ENCODE measurements around the gene NDUFA7. TPM values are rescaled to one million over a fixed set of nuclear protein-coding genes. Genes with fewer than 3 reads are reported as not detected.

NDUFA7 gene
- total and polyA plus RNA-seq, 2 of the 13 experiments (the other 11 are each of a cell fraction or from before 2014, with no cell fraction given): 64.5 to 71.5 TPM

DNA sequence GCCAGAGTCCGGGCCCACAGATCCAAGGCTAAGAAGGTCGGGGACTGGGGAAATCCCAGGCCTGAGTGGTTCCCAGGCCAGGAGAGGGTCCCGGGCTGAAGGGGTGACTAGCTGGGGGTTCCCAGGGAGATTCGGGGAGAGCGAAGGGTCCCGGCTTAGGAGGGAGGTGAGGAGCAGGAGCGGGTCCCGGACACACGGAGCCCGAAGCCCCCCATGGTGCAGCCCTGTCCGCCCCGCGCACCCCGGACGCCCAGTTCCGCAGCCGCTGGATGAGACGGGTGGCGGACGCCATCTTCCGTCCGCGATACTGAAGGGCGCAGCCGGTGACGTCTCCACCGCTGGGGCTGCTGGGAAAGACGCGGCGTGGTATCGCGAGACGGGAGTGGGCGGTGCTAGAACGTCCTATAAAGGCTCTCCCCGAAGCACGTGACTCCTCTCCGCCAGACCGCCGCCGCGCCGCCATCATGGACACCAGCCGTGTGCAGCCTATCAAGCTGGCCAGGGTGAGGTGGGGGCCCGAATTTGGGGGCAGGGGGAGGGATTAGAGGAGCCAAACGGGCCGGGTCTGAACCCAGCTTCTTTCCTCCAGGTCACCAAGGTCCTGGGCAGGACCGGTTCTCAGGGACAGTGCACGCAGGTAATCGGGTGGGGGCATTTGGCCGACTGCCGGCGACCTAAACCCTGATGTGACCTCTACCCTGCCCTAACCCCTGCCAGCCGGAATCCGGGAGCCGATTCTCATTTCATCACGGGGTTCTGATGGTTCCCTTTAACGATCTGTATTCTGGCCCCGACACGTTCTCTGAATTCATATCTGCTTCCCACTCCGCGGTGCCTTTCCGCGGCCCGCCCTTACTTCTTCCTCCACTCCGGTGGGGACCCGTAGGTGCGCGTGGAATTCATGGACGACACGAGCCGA lies at the start of gene NDUFA7, which contains the start of gene RPS28 (continued):
- TF ChIP-seq, protein P1, sequence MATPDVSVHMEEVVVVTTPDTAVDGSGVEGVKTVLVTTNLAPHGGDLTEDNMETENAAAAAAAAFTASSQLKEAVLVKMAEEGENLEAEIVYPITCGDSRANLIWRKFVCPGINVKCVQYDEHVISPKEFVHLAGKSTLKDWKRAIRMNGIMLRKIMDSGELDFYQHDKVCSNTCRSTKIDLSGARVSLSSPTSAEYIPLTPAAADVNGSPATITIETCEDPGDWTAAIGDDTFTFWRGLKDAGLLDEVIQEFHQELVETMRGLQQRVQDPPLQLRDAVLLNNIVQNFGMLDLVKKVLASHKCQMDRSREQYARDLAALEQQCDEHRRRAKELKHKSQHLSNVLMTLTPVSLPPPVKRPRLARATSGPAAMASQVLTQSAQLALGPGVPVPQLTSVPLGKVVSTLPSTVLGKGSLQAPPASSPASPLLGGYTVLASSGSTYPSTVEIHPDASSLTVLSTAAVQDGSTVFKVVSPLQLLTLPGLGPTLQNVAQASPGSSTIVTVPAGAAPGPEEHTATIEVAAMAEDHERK (CRISPR knock-in tag; IDR thresholded peaks at IDR 0.05; ENCODE audit: low read depth): 0 out of 2 replicates have a peak, but pooled peaks have one; percentile 61
- TF ChIP-seq RFXAP (CRISPR knock-in tag; IDR thresholded peaks at IDR 0.05; ENCODE audit: borderline replicate concordance): peak; percentile 68; the same call in 1 of the 2 replicates
- TF ChIP-seq SRSF4 (IDR thresholded peaks at IDR 0.05; ENCODE audit: low read depth, low read length, poor library complexity, severe bottlenecking): no peak
- TF ChIP-seq, protein P2, sequence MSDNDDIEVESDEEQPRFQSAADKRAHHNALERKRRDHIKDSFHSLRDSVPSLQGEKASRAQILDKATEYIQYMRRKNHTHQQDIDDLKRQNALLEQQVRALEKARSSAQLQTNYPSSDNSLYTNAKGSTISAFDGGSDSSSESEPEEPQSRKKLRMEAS (IDR thresholded peaks at IDR 0.05): peak; percentile 74; the same call in 1 of the 2 replicates
- TF ChIP-seq, protein P3, sequence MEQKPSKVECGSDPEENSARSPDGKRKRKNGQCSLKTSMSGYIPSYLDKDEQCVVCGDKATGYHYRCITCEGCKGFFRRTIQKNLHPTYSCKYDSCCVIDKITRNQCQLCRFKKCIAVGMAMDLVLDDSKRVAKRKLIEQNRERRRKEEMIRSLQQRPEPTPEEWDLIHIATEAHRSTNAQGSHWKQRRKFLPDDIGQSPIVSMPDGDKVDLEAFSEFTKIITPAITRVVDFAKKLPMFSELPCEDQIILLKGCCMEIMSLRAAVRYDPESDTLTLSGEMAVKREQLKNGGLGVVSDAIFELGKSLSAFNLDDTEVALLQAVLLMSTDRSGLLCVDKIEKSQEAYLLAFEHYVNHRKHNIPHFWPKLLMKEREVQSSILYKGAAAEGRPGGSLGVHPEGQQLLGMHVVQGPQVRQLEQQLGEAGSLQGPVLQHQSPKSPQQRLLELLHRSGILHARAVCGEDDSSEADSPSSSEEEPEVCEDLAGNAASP (CRISPR knock-in tag; IDR thresholded peaks at IDR 0.05; ENCODE audit: borderline replicate concordance): peak; percentile 84
- no peak for TF ChIP-seq ZNF432 (CRISPR knock-in tag; IDR thresholded peaks at IDR 0.05; ENCODE audit: borderline replicate concordance)
- peak; percentile 73 for TF ChIP-seq KMT2B (CRISPR knock-in tag; IDR thresholded peaks at IDR 0.05)
- no peak for TF ChIP-seq JUND (CRISPR knock-in tag; IDR thresholded peaks at IDR 0.05)
- TF ChIP-seq, protein P4, sequence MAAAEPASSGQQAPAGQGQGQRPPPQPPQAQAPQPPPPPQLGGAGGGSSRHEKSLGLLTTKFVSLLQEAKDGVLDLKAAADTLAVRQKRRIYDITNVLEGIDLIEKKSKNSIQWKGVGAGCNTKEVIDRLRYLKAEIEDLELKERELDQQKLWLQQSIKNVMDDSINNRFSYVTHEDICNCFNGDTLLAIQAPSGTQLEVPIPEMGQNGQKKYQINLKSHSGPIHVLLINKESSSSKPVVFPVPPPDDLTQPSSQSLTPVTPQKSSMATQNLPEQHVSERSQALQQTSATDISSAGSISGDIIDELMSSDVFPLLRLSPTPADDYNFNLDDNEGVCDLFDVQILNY (CRISPR knock-in tag; conservative IDR thresholded peaks at IDR 0.05): 0 out of 2 replicates have a peak, but pooled peaks have one; percentile 23
- peak; percentile 90 for TF ChIP-seq CREB1 (IDR thresholded peaks at IDR 0.05)
- TF ChIP-seq CREB1 (CRISPR knock-in tag; IDR thresholded peaks at IDR 0.05): peak; percentile 97
- peak; percentile 77; the same call in 1 of the 2 replicates for TF ChIP-seq ZNF343 (CRISPR knock-in tag; IDR thresholded peaks at IDR 0.05)
- 0 out of 2 replicates have a peak, but pooled peaks have one; percentile 40 for TF ChIP-seq FOXO1 (CRISPR knock-in tag; IDR thresholded peaks at IDR 0.05)
- peak; percentile 80; the same call in 1 of the 2 replicates for TF ChIP-seq TGIF2 (CRISPR knock-in tag; IDR thresholded peaks at IDR 0.05)
- peak; percentile 47 for TF ChIP-seq NCOA2 (CRISPR knock-in tag; IDR thresholded peaks at IDR 0.05)
- peak; percentile 95 for TF ChIP-seq YY1 (IDR thresholded peaks at IDR 0.05; ENCODE audit: insufficient read depth, insufficient replicate concordance, low read depth, low read length)
- TF ChIP-seq MIER3 (CRISPR knock-in tag; IDR thresholded peaks at IDR 0.05; ENCODE audit: borderline replicate concordance): peak; percentile 67; the same call in 1 of the 2 replicates
- TF ChIP-seq, protein P5, sequence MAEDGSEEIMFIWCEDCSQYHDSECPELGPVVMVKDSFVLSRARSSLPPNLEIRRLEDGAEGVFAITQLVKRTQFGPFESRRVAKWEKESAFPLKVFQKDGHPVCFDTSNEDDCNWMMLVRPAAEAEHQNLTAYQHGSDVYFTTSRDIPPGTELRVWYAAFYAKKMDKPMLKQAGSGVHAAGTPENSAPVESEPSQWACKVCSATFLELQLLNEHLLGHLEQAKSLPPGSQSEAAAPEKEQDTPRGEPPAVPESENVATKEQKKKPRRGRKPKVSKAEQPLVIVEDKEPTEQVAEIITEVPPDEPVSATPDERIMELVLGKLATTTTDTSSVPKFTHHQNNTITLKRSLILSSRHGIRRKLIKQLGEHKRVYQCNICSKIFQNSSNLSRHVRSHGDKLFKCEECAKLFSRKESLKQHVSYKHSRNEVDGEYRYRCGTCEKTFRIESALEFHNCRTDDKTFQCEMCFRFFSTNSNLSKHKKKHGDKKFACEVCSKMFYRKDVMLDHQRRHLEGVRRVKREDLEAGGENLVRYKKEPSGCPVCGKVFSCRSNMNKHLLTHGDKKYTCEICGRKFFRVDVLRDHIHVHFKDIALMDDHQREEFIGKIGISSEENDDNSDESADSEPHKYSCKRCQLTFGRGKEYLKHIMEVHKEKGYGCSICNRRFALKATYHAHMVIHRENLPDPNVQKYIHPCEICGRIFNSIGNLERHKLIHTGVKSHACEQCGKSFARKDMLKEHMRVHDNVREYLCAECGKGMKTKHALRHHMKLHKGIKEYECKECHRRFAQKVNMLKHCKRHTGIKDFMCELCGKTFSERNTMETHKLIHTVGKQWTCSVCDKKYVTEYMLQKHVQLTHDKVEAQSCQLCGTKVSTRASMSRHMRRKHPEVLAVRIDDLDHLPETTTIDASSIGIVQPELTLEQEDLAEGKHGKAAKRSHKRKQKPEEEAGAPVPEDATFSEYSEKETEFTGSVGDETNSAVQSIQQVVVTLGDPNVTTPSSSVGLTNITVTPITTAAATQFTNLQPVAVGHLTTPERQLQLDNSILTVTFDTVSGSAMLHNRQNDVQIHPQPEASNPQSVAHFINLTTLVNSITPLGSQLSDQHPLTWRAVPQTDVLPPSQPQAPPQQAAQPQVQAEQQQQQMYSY (CRISPR knock-in tag; IDR thresholded peaks at IDR 0.05): peak; percentile 47
- 0 out of 4 replicates have a peak, but pooled peaks of 1 of the 2 experiments have one; percentile 2 for TF ChIP-seq MAFK (conservative IDR thresholded peaks at IDR 0.05 in 1 of 2, IDR thresholded peaks at IDR 0.05 in 1 of 2; ENCODE audit: low read length in 2 of 2)
- peak; percentile 56; the same call in 1 of the 2 replicates for TF ChIP-seq ISL2 (CRISPR knock-in tag; IDR thresholded peaks at IDR 0.05)
- TF ChIP-seq ZSCAN29 (CRISPR knock-in tag; conservative IDR thresholded peaks at IDR 0.05): 0 out of 2 replicates have a peak, but pooled peaks have one; percentile 50

All from HepG2 (cell line).